ENCODE data around the gene RNF224. TPM values are rescaled to one million over a fixed set of nuclear protein-coding genes. Genes with fewer than 3 reads are reported as not detected.
A peak's percentile ranks its signal among the peaks of the same experiment; 100 is the strongest.

The RNF224 gene
- total and polyA plus RNA-seq, 2 of the 13 experiments (the other 11 are each of a cell fraction or from before 2014, with no cell fraction given): 0.09 TPM; not detected in 1

GRCh38 chr9:137222190-137223077 is 4.9 kb upstream of the RNF224 start, which contains the start of gene RNF208 (continued):
- TF ChIP-seq ZNF703 (CRISPR knock-in tag; IDR thresholded peaks at IDR 0.05; ENCODE audit: borderline replicate concordance) (peak; percentile 32; the same call in 1 of the 2 replicates), ZNF230 (CRISPR knock-in tag; IDR thresholded peaks at IDR 0.05) (no peak), CEBPG (CRISPR knock-in tag; IDR thresholded peaks at IDR 0.05) (no peak), UBTF (CRISPR knock-in tag; IDR thresholded peaks at IDR 0.05) (peak; percentile 83), ZUFSP (CRISPR knock-in tag; IDR thresholded peaks at IDR 0.05; ENCODE audit: borderline replicate concordance) (no peak), MTERF4 (CRISPR knock-in tag; IDR thresholded peaks at IDR 0.05) (peak; percentile 57; the same call in 1 of the 2 replicates), ZMAT3 (CRISPR knock-in tag; conservative IDR thresholded peaks at IDR 0.05) (0 out of 2 replicates have a peak, but pooled peaks have one; percentile 25), ZNF83 (CRISPR knock-in tag; IDR thresholded peaks at IDR 0.05; ENCODE audit: borderline replicate concordance) (no peak), MXD1 (CRISPR knock-in tag; IDR thresholded peaks at IDR 0.05) (peak; percentile 21; the same call in 1 of the 2 replicates), IKZF5 (CRISPR knock-in tag; IDR thresholded peaks at IDR 0.05) (0 out of 2 replicates have a peak, but pooled peaks have one; percentile 14), TAF1 (CRISPR knock-in tag; IDR thresholded peaks at IDR 0.05) (peak; percentile 42), SMARCC2 (IDR thresholded peaks at IDR 0.05) (no peak), SALL2 (CRISPR knock-in tag; IDR thresholded peaks at IDR 0.05) (0 out of 2 replicates have a peak, but pooled peaks have one; percentile 22), ZNF563 (CRISPR knock-in tag; IDR thresholded peaks at IDR 0.05) (peak; percentile 62; the same call in 1 of the 2 replicates), ZNF781 (CRISPR knock-in tag; IDR thresholded peaks at IDR 0.05; ENCODE audit: borderline replicate concordance, not compliant biosample characterization) (no peak), ZBTB1 (CRISPR knock-in tag; IDR thresholded peaks at IDR 0.05; ENCODE audit: borderline replicate concordance) (0 out of 2 replicates have a peak, but pooled peaks have one; percentile 34), CBFB (CRISPR knock-in tag; IDR thresholded peaks at IDR 0.05) (0 out of 2 replicates have a peak, but pooled peaks have one; percentile 18), PATZ1 (CRISPR knock-in tag; IDR thresholded peaks at IDR 0.05) (peak; percentile 74; the same call in 1 of the 2 replicates), CAMTA2 (CRISPR knock-in tag; IDR thresholded peaks at IDR 0.05; ENCODE audit: borderline replicate concordance) (0 out of 2 replicates have a peak, but pooled peaks have one; percentile 52)
